Ureter (tissue), 1 donor: Measurements from ENCODE around the gene CGB8. TPM values are rescaled to one million over a fixed set of nuclear protein-coding genes. Genes with fewer than 3 reads are reported as not detected.
"Not testable (repeated sequence)": the region's sequence is repeated elsewhere in the genome, so short reads cannot be mapped to it uniquely, and the experiment has no call there.

Source experiments
- DNase-seq: peaks from one replicate; pipeline ENCODE4 v3.0.0-alpha.2; 2020; ENCODE audit warnings: low spot score
- total RNA-seq: library from RNA; stranded (reverse); gene quantifications from one replicate; pipeline ENCODE4 v1.2.4, GENCODE V29; 2023
- donor health status: DM: yes; HTN: yes; CAD: no.

The CGB8 gene
- total RNA-seq, 1 donor from 2014 or later, result not detected

DNA sequence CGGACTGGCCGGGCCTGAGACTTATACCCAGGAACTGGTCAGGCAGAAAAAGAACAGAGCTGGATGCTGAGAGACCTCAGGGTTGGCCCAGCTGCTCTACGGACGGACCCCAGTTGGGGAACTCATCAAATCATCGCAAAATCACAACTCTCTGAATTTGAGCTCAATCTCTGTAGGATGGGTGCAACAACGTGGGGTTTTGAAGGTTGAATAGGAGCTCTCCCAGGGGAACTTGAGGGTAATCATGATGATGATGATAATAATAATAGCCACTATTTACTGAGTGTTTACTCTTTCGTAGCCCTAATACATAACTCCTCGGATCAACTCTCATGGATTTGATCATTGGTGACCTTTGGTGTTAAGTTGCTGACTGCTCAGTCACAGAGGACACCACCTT is 18.6 kb downstream of the CGB8 start:
- DNase-seq, result not testable (repeated sequence)

DNA sequence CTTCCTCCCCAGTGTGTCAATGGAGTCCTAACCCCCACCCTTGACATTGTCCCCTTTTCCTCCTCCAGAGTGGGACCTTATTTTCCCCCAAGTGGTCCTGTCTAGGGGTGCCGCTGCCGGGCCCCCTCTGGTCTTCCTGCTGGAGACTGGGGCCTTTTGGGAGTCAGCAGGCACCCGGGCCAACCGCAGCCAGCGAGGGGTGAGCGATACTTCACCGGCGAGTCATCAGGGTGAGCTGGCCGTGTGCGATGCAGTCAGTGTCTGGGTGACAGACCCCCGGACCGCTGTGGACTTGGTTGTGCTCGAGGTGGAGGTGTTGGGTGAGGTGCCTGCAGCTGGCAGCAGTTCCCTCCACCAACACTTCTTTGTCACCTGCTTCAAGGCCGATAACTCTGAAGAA is 19.2 kb downstream of the CGB8 start:
- DNase-seq, result not testable (repeated sequence)

DNA sequence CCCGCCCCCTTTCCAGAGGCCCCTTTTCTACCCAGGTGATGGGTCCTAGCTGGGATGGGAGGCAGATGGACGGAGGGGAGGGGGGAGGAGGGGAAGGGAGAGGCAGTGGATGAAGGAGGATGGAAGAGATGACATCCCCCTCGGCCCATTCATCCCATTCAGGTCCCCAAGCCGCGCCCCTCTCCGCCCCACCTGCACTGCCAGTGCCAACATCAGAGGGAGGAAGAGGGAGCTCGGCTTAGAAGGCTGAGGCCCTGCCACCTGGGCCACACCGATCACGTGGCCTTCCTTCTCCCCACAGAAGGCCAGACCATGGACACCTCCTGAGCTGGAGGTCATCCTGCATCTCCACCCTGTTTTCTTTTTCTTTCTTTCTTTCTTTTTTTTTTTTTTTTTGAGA is 20.2 kb downstream of the CGB8 start:
- not testable (repeated sequence) for DNase-seq

DNA sequence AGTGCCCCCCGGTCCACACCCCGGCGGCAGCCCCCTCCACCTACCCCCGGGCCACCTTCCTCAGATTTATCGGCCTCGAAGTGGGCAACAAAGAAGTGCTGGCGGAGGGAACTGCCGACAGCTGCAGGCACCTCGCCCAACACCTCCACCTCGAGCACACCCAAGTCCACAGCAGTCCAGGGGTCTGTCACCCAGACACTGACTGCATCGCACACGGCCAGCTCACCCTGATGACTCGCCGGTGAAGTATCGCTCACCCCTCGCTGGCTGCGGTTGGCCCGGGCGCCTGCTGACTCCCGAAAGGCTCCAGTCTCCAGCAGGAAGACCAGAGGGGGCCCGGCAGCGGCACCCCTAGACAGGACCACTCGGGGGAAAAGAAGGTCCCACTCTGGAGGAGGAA is 23.3 kb downstream of the CGB8 start:
- DNase-seq, result not testable (repeated sequence)

DNA sequence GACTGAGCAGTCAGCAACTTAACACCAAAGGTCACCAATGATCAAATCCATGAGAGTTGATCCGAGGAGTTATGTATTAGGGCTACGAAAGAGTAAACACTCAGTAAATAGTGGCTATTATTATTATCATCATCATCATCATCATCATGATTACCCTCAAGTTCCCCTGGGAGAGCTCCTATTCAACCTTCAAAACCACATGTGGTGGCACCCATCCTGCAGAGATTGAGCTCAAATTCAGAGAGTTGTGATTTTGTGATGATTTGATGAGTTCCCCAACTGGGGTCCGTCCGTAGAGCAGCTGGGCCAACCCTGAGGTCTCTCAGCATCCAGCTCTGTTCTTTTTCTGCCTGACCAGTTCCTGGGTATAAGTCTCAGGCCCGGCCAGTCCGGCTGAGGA is 23.8 kb downstream of the CGB8 start:
- not testable (repeated sequence) for DNase-seq

- DNase-seq, result not testable (repeated sequence)
These were observed 24.7 kb downstream of the CGB8 start, which contains the start of gene CGB3 for GRCh38 chr19:49024233-49024632. CGB3 (minus strand) TSS chr19:49024333; CDS start chr19:49023971, 362 bp downstream.

DNA sequence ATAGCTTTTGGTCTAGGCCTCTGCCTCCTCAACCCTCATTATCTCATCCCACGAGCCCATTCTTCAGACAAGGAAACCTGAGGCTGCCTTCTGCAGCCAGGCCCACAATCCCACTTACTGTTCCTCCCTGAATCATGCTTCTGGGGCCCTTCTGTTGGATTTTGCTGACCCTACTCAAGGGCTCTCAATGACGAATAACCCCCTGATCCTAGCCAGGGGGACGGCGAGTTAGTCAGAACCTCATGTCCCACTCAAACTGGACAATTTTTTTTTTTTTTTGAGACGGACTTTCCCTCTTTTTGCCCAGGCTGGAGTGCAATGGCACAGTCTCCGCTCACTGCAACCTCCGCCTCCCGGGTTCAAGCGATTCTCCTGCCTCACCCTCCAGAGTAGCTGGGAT is 26.8 kb downstream of the CGB8 start:
- no peak for DNase-seq

- DNase-seq, result no peak
These were observed 27.7 kb downstream of the CGB8 start for GRCh38 chr19:49020931-49021895.

DNA sequence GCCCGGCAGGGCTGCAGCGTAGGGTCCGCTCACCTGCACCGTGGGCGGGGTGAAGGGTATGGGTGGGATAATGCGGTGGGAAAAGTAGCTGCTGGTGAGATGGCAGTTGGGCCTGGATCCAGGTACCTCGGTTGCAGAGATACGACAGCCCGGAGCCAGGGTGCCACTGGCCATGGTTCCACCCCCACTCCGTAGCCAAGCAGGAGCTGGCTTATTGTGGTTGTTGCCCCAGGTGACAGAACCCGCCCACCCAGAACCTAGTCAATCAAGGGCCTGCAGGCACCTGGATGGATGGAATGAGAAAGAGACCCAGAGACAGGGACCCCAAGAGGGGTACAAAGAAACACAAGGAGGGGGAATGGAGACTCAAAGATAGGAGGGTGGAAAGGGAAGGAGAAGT is 28.6 kb downstream of the CGB8 start:
- DNase-seq, result no peak

DNA sequence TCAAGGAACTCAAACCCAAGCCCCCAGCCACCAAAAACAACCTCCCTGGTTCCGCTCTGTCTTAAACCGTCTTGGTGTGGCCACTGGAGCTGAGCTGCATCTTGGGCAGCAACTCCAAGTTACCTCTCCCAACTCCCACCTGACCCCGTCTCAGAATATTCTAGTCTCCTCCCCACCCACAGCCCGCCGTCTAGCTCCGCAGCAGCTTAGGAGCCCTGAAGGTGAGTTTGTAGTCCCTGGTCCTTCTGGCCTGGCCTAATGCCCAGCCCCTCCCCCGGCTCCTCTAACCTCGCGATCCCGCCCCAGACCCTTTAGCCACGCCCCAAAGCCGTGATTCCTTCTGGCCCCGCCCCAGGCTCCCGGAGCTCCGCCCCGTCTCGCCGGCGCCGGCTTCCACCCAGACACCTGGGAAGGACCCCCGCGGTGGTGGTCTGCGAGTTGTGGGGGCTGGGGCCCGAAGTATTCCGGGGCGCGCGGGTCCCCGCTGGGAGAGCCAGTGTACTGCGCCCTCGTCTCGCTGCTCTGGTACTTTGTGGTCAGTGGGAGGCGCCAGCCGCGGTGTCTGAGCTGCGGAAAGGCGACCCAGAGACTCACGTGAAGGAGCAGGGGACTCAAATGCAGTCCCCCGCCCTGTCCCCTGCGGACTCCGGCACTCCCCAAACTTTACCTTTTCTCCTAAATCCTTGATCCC is 29.5 kb downstream of the CGB8 start:
- peak; percentile 60 for DNase-seq

DNA sequence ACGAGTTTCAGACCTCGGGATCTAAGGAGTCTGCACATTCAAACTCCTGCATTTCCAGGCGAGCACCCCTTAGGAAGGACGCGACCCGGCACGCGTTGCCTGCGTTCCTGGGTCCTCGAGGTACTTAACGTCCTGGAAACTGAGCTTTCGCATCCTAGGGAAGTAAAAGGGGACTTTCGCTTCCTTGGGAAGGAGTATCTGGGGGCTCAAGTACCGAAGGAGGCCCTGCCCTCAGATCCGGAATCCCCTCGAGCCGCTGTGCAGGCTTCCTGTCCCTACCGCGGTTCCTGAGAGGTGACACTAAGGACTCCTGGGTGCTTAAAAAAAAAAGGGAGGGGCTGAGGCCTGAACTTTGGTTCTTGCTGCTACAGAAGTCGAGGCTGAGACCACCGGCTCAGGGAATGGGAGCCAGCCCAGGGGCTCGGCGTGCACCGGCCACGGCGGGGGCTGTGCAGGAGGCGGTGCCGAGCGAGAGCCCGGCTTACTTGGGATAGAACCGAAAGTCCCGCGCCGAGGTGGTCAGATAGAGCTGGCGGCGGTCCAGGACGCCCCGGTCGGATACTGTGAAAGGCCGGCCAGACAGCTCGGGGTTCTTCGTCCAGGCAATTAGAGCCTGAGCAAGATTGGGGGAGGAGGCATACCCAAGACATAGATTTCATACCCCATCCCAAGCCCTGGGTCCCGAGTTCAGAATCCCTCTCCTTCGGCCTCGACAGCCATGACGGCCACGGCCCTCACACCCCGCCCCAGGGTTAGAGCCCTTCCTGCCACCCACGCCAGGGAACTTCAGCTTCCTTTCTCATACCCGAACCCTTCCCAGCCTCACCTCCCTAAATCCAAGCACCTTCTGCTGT is 30.3 kb downstream of the CGB8 start:
- not testable (repeated sequence) for DNase-seq

DNA sequence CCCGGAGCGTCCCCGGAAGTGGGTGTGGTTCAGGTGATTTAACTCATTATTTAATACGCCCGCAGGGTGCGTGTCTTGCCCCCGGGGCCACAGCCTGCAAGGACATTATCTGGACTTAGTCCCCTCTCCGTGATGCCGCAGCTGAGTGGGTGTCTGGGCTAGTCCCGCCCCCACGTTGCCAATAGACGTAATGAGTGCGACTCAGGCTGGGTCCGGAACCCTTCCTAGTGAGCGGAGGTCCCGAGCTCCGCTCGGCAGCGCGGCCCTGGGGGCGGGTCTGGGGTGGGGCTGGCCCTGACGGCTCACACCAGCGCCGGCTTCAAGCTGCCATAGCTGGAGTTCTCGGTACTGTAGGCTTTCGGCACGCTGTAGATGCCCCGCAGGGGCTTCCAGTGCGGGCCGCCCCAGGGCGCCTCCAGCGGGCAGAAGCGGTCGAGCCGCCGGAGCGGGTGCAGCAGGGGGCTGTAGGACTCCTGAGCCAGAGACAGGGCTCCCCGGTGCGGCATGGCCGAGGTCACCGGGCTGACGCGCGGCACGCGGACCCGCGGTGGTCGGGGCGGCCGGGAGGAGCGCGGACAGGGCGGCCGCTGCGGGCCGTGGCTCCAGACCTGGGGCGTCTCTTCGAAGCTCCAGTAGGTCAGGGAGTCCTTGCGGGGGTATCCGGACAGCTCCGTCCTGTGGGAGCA is 31.1 kb downstream of the CGB8 start:
- DNase-seq, result no peak

GRCh38 chr19:49017041-49017665 is 31.8 kb downstream of the CGB8 start, which contains the start of gene LHB:
LHB (minus strand) TSS chr19:49017091; CDS start chr19:49017081, 10 bp downstream.
- DNase-seq, result no peak

- no peak for DNase-seq
These were observed 32.7 kb downstream of the CGB8 start for GRCh38 chr19:49016067-49016839.

GRCh38 chr19:49014870-49015255 is 34.0 kb downstream of the CGB8 start:
- no peak for DNase-seq

- no peak for DNase-seq
These were observed 34.6 kb downstream of the CGB8 start for GRCh38 chr19:49014123-49014869.

DNA sequence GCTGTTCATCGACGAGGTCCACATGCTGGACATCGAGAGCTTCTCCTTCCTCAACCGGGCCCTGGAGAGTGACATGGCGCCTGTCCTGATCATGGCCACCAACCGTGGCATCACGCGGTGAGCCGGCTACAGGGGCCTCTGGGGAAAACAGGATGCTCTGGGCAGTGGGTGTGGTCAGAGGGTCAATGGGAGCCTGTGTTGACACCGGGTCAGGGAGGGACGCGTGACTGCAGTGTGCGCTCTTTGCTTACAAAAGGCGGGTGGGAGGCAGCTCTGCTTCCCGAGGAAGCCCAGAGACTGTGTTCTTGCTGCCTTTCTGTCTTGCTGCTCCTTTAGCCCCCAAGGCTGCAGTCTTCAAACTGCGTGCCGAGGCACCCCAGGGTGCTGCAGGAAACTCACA is 37.7 kb downstream of the CGB8 start:
- DNase-seq, result no peak

DNA sequence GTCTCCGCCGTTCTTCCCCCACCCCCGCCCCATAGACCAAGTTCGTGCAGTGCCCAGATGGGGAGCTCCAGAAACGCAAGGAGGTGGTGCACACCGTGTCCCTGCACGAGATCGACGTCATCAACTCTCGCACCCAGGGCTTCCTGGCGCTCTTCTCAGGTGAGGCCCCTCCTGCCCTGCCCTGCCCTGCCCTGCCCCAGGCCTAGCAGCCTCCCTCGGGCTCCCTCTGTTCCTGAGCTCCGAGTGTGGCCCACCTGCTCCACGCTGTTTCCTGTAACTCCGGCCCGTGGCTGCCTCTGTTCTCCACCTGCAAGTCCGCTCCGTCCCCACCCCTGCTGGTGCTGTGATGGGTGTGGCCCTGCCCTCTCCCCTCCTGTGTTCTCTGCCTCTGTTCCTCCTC is 38.5 kb downstream of the CGB8 start:
- no peak for DNase-seq

GRCh38 chr19:49009828-49010227 is 39.1 kb downstream of the CGB8 start:
- no peak for DNase-seq
